Endothelial cell of umbilical vein (primary cell): Measurements from ENCODE around the gene RAP1GDS1.
"Not testable (repeated sequence)": the region's sequence is repeated elsewhere in the genome, so short reads cannot be mapped to it uniquely, and the experiment has no call there.

Experiments used
- EZH2 ChIP-seq: IDR thresholded peaks from 2 replicates; pipeline ENCODE4 v1.6.1; 2012; ENCODE audit warnings: borderline replicate concordance, low read depth, mild to moderate bottlenecking, moderate library complexity, low read length, inconsistent platforms; ENCODE audit not compliant: severe bottlenecking
- FOS ChIP-seq: IDR thresholded peaks from 2 replicates; pipeline ENCODE4 v1.6.1; 2011; ENCODE audit warnings: mild to moderate bottlenecking, low read length, moderate library complexity, borderline replicate concordance; ENCODE audit not compliant: insufficient read depth
- GATA2 ChIP-seq: IDR thresholded peaks from 2 replicates; pipeline ENCODE4 v1.7.0; 2011; ENCODE audit warnings: low read depth, mild to moderate bottlenecking, moderate library complexity, mixed read lengths, low read length; ENCODE audit not compliant: insufficient read length, insufficient read depth
- JUN ChIP-seq: IDR thresholded peaks from 2 replicates; pipeline ENCODE4 v1.6.1; 2011; ENCODE audit warnings: borderline replicate concordance, low read depth; ENCODE audit not compliant: insufficient read length, insufficient read depth
- POLR2A ChIP-seq: IDR thresholded peaks from 2 replicates; pipeline ENCODE4 v1.6.1; 2012; ENCODE audit warnings: low read depth, mild to moderate bottlenecking, control low read depth, low read length
- POLR2AphosphoS5 ChIP-seq: IDR thresholded peaks from 2 replicates; pipeline ENCODE4 v1.6.1; 2012; ENCODE audit warnings: low read depth, mild to moderate bottlenecking, control low read depth, low read length, moderate library complexity; ENCODE audit not compliant: insufficient read depth
- TF ChIP-seq, protein P1 (sequence below), 2 donors: IDR thresholded peaks; 1 replicate in 1 of 2; 2 replicates in 1 of 2; pipeline ENCODE4 v1.5.1; 2011; ENCODE audit warnings: low read length in 2 of 2, mild to moderate bottlenecking in 2 of 2, moderate library complexity in 2 of 2, control low read depth in 1 of 2, inconsistent platforms in 1 of 2, low read depth in 1 of 2; ENCODE audit not compliant: insufficient read depth in 1 of 2; ENCODE audit errors: extremely low read depth in 1 of 2
- TF ChIP-seq, protein P2 (sequence below): IDR thresholded peaks from 2 replicates; pipeline ENCODE4 v1.6.1; 2011; ENCODE audit not compliant: insufficient read depth, insufficient read length

DNA sequence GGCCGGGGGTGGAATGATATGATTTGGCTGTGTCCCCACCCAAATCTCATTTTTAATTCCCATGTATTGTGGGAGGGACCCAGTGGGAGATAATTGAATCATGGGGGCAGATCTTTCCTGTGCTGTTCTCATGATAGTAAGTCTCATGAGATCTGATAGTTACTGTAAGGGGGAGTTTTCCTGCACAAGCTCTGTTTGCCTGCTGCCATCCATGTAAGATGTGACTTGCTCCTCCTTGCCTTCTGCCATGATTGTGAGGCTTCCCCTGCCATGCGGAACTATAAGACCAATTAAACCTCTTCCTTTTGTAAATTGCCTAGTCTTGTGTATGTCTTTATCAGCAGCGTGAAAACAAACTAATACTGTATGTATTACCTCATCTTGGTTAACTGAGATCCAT, 106.8 kb downstream of the RAP1GDS1 start:
- TF ChIP-seq, protein P1, sequence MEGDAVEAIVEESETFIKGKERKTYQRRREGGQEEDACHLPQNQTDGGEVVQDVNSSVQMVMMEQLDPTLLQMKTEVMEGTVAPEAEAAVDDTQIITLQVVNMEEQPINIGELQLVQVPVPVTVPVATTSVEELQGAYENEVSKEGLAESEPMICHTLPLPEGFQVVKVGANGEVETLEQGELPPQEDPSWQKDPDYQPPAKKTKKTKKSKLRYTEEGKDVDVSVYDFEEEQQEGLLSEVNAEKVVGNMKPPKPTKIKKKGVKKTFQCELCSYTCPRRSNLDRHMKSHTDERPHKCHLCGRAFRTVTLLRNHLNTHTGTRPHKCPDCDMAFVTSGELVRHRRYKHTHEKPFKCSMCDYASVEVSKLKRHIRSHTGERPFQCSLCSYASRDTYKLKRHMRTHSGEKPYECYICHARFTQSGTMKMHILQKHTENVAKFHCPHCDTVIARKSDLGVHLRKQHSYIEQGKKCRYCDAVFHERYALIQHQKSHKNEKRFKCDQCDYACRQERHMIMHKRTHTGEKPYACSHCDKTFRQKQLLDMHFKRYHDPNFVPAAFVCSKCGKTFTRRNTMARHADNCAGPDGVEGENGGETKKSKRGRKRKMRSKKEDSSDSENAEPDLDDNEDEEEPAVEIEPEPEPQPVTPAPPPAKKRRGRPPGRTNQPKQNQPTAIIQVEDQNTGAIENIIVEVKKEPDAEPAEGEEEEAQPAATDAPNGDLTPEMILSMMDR (IDR thresholded peaks at IDR 0.05; ENCODE audit: extremely low read depth in 1 of 2, insufficient read depth in 1 of 2, low read depth in 1 of 2, low read length in 2 of 2) = not testable (repeated sequence)
- TF ChIP-seq, protein P2, sequence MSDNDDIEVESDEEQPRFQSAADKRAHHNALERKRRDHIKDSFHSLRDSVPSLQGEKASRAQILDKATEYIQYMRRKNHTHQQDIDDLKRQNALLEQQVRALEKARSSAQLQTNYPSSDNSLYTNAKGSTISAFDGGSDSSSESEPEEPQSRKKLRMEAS = not testable (repeated sequence)
- not testable (repeated sequence) for TF ChIP-seq GATA2, EZH2, POLR2AphosphoS5, JUN, POLR2A, FOS
